IMR-90 (cell line): ENCODE results near the gene ATXN1. TPM values are rescaled to one million over a fixed set of nuclear protein-coding genes. Genes with fewer than 3 reads are reported as not detected.
A peak's percentile ranks its signal among the peaks of the same experiment; 100 is the strongest.

Experiments
- ATAC-seq: fragments of 200-7000 bp; cut with Tn5 transposase; 2 replicates; pipeline ENCODE4 v1.9.1; 2020; ENCODE audit warnings: low read depth, mild to moderate bottlenecking, moderate library complexity
- BruUV-seq: library from RNA; stranded (reverse); fragments of 400-500 nt; replicated peaks from 2 replicates; lab custom pipeline; 2021; lab: Mats Ljungman, UMichigan
- CTCF ChIA-PET: fragments of 300-600 bp; formaldehyde crosslinking; extraction: SDS; loops from one replicate; lab custom pipeline; 2021; ENCODE audit warnings: antibody characterized with exemption; lab: Yijun Ruan, JAX
- POLR2A ChIA-PET: fragments of 300-600 bp; sonication (Branson Sonifier 250); formaldehyde crosslinking; loops from one replicate; lab custom pipeline; 2022; ENCODE audit warnings: antibody characterized with exemption; ENCODE audit not compliant: unreplicated experiment; lab: Charles Lee
- DNase-seq: peaks from one replicate; pipeline ENCODE4 v3.0.0; 2013
- H2AFZ ChIP-seq: replicated peaks from 2 replicates; pipeline ENCODE3; 2013; ENCODE audit warnings: low read length, mild to moderate bottlenecking; ENCODE audit not compliant: poor library complexity
- H2AK5ac ChIP-seq: 2 replicates; pipeline ENCODE4 v1.6.1; 2013; ENCODE audit warnings: low read depth, low read length, inconsistent platforms
- H2AK9ac ChIP-seq: replicated peaks from 2 replicates; pipeline ENCODE3; 2013; ENCODE audit warnings: mild to moderate bottlenecking, low read depth, low read length, moderate library complexity; ENCODE audit not compliant: poor library complexity
- H2BK120ac ChIP-seq: 2 replicates; pipeline ENCODE4 v1.6.1; 2013; ENCODE audit warnings: low read depth, low read length, inconsistent platforms
- H2BK15ac ChIP-seq: 3 replicates; pipeline ENCODE4 v1.6.1; 2013; ENCODE audit warnings: low read depth, low read length, inconsistent platforms
- H2BK20ac ChIP-seq: 2 replicates; pipeline ENCODE4 v1.6.1; 2013; ENCODE audit warnings: low read depth, mild to moderate bottlenecking, inconsistent platforms, low read length, moderate library complexity
- H2BK5ac ChIP-seq: 2 replicates; pipeline ENCODE4 v1.6.1; 2013; ENCODE audit warnings: mild to moderate bottlenecking, low read depth, low read length, inconsistent platforms; ENCODE audit not compliant: poor library complexity, severe bottlenecking
- H3K14ac ChIP-seq: replicated peaks from 2 replicates; pipeline ENCODE4 v1.6.1; 2013; ENCODE audit warnings: low read depth, low read length, inconsistent platforms
- H3K18ac ChIP-seq: 2 replicates; pipeline ENCODE4 v1.6.1; 2013; ENCODE audit warnings: low read depth, low read length, control low read depth
- H3K23ac ChIP-seq: 2 replicates; pipeline ENCODE4 v1.6.1; 2013; ENCODE audit warnings: low read depth, low read length, inconsistent platforms
- H3K27ac ChIP-seq: 2 replicates; pipeline ENCODE4 v1.5.1; 2013; ENCODE audit warnings: mild to moderate bottlenecking, control low read depth, low read length; ENCODE audit not compliant: insufficient read depth
- H3K27me3 ChIP-seq: 2 replicates; pipeline ENCODE4 v1.6.1; 2013; ENCODE audit warnings: low read length; ENCODE audit not compliant: control insufficient read depth, insufficient read depth
- H3K36me3 ChIP-seq: 2 replicates; pipeline ENCODE4 v1.6.1; 2013; ENCODE audit warnings: low read length, mixed read lengths; ENCODE audit not compliant: control insufficient read depth, insufficient read depth
- H3K4ac ChIP-seq: 2 replicates; pipeline ENCODE4 v1.6.1; 2013; ENCODE audit warnings: low read depth, low read length, inconsistent platforms
- H3K4me1 ChIP-seq: 2 replicates; pipeline ENCODE4 v1.6.1; 2013; ENCODE audit warnings: low read length, mixed read lengths; ENCODE audit not compliant: control insufficient read depth, insufficient read depth
- H3K4me2 ChIP-seq: 2 replicates; pipeline ENCODE4 v1.6.1; 2013; ENCODE audit warnings: low read depth, mild to moderate bottlenecking, control low read depth, low read length, moderate library complexity
- H3K4me3 ChIP-seq: 2 replicates; pipeline ENCODE4 v1.5.1; 2013; ENCODE audit warnings: low read depth, mild to moderate bottlenecking, control low read depth, low read length, moderate library complexity; ENCODE audit not compliant: insufficient read depth
- H3K56ac ChIP-seq: 2 replicates; pipeline ENCODE4 v1.6.1; 2013; ENCODE audit warnings: low read length, inconsistent platforms; ENCODE audit not compliant: insufficient read depth; ENCODE audit errors: extremely low read depth
- H3K79me1 ChIP-seq, 2 experiments: 2 replicates each; pipeline ENCODE4 v1.6.1; 2013; ENCODE audit warnings: low read length in 2 of 2, inconsistent platforms in 1 of 2, low read depth in 1 of 2
- H3K9ac ChIP-seq: 2 replicates; pipeline ENCODE4 v1.6.1; 2013; ENCODE audit warnings: low read depth, low read length, control low read depth
- H3K9me1 ChIP-seq: 2 replicates; pipeline ENCODE4 v1.6.1; 2013; ENCODE audit warnings: low read length, inconsistent platforms; ENCODE audit not compliant: insufficient read depth
- H3K9me3 ChIP-seq: 2 replicates; pipeline ENCODE4 v1.6.1; 2013; ENCODE audit warnings: low read length; ENCODE audit not compliant: control insufficient read depth, insufficient read depth
- H4K20me1 ChIP-seq: 2 replicates; pipeline ENCODE4 v1.6.1; 2013; ENCODE audit warnings: low read length, inconsistent platforms; ENCODE audit not compliant: insufficient read depth
- H4K5ac ChIP-seq: 2 replicates; pipeline ENCODE4 v1.6.1; 2013; ENCODE audit warnings: mild to moderate bottlenecking, low read depth, low read length, control low read depth
- H4K8ac ChIP-seq, 2 experiments: 2 replicates each; pipeline ENCODE4 v1.6.1; 2013; ENCODE audit warnings: low read depth in 2 of 2, low read length in 2 of 2, control low read depth in 1 of 2, inconsistent platforms in 1 of 2
- H4K91ac ChIP-seq: 2 replicates; pipeline ENCODE4 v1.6.1; 2013; ENCODE audit warnings: low read depth, low read length, inconsistent platforms; ENCODE audit not compliant: insufficient read depth
- BHLHE40 ChIP-seq: fragments of 150-350 bp; IDR thresholded peaks from 2 replicates; pipeline ENCODE4 v1.6.1; 2016; ENCODE audit warnings: mild to moderate bottlenecking, low read depth, low read length
- CEBPB ChIP-seq: IDR thresholded peaks from 2 replicates; pipeline ENCODE4 v1.6.1; 2012; ENCODE audit warnings: low read depth, low read length, improper control_type of control experiment
- CHD1 ChIP-seq: IDR thresholded peaks from 2 replicates; pipeline ENCODE4 v1.6.1; 2012; ENCODE audit warnings: low read depth, low read length, improper control_type of control experiment
- FOS ChIP-seq: fragments of 150-350 bp; IDR thresholded peaks from 2 replicates; pipeline ENCODE4 v1.6.1; 2016; ENCODE audit warnings: low read depth, low read length
- MAFK ChIP-seq: IDR thresholded peaks from 2 replicates; pipeline ENCODE4 v1.6.1; 2012; ENCODE audit warnings: low read depth, low read length, improper control_type of control experiment
- MAZ ChIP-seq: IDR thresholded peaks from 2 replicates; pipeline ENCODE4 v1.6.1; 2012; ENCODE audit warnings: low read depth, mild to moderate bottlenecking, low read length, improper control_type of control experiment, moderate library complexity, borderline replicate concordance
- MXI1 ChIP-seq: IDR thresholded peaks from 2 replicates; pipeline ENCODE4 v1.6.1; 2012; ENCODE audit warnings: low read depth, mild to moderate bottlenecking, low read length, moderate library complexity, borderline replicate concordance
- NFE2L2 ChIP-seq: fragments of 150-350 bp; IDR thresholded peaks from 2 replicates; pipeline ENCODE4 v1.6.1; 2016; ENCODE audit warnings: low read depth, mild to moderate bottlenecking, low read length
- POLR2A ChIP-seq: IDR thresholded peaks from 2 replicates; pipeline ENCODE4 v1.6.1; 2012; ENCODE audit warnings: mild to moderate bottlenecking, low read depth, low read length
- RAD21 ChIP-seq: IDR thresholded peaks from 2 replicates; pipeline ENCODE4 v1.6.1; 2012; ENCODE audit warnings: low read length, improper control_type of control experiment
- RCOR1 ChIP-seq: IDR thresholded peaks from 2 replicates; pipeline ENCODE4 v1.6.1; 2012; ENCODE audit warnings: mild to moderate bottlenecking, low read length, improper control_type of control experiment; ENCODE audit not compliant: insufficient replicate concordance
- RFX5 ChIP-seq: IDR thresholded peaks from 2 replicates; pipeline ENCODE4 v1.8.0; 2012; ENCODE audit warnings: low read depth, mild to moderate bottlenecking, low read length, moderate library complexity
- SMC3 ChIP-seq: fragments of 150-350 bp; IDR thresholded peaks from 2 replicates; pipeline ENCODE4 v1.6.1; 2016; ENCODE audit warnings: low read depth, mild to moderate bottlenecking, antibody characterized with exemption, low read length, moderate library complexity
- WGBS, 2 experiments: methylation state at CpG; one replicate each; pipeline versions ENCODE4 v1.1.5 to v1.1.7; 2013; ENCODE audit warnings: missing lambda C conversion rate in 2 of 2; ENCODE audit not compliant: insufficient read length in 1 of 2; ENCODE audit errors: extremely low coverage in 2 of 2; 5-methylcytosine and 5-hydroxymethylcytosine counted together
- dilution Hi-C: fragments of 300-500 bp; cut with HindIII; formaldehyde crosslinking; loops from one replicate; pipeline ENCODE4 v1.14.3; 2018; ENCODE audit warnings: low sequenced_read_pairs; ENCODE audit not compliant: unreplicated experiment
- in situ Hi-C: fragments of 300-500 bp; cut with MboI; formaldehyde crosslinking; loops from 3 replicates; pipeline ENCODE4 v1.14.3; 2019; ENCODE audit warnings: low sequenced_read_pairs, inconsistent platforms, mixed read lengths
- intact Hi-C: fragments of 100-400 bp; cut with micrococcal nuclease; formaldehyde crosslinking; loops from 2 replicates; pipeline ENCODE4 v1.10.0; 2022
- polyA plus RNA-seq, 3 experiments: library from polyadenylated mRNA; depleted of rRNA; stranded (reverse); fragments of >200 nt; gene quantifications; 2 replicates each; pipeline ENCODE4 v1.2.3, GENCODE V29; 2012; ENCODE audit warnings: low replicate concordance in 1 of 3
- total RNA-seq: library from RNA; depleted of rRNA; stranded (reverse); fragments of >200 nt; gene quantifications from 2 replicates; pipeline ENCODE4 v1.2.3, GENCODE V29; 2012
- TF ChIP-seq, protein P1 (sequence below): fragments of 150-350 bp; IDR thresholded peaks from 2 replicates; pipeline ENCODE4 v1.6.1; 2016; ENCODE audit warnings: low read depth, mild to moderate bottlenecking, low read length, moderate library complexity, borderline replicate concordance
- TF ChIP-seq, protein P2 (sequence below): fragments of 150-350 bp; IDR thresholded peaks from 2 replicates; pipeline ENCODE4 v1.6.1; 2017; ENCODE audit warnings: mild to moderate bottlenecking, antibody characterized with exemption, low read length, low read depth
- TF ChIP-seq, protein P3 (sequence below): conservative IDR thresholded peaks from 2 replicates; pipeline ENCODE4 v1.5.1; 2012; ENCODE audit warnings: mild to moderate bottlenecking, low read depth, low read length, improper control_type of control experiment

Gene ATXN1
- total and polyA plus RNA-seq, 2 of the 4 experiments (the other 2 are of a cell fraction), result 7.3 to 11.1 TPM

DNA sequence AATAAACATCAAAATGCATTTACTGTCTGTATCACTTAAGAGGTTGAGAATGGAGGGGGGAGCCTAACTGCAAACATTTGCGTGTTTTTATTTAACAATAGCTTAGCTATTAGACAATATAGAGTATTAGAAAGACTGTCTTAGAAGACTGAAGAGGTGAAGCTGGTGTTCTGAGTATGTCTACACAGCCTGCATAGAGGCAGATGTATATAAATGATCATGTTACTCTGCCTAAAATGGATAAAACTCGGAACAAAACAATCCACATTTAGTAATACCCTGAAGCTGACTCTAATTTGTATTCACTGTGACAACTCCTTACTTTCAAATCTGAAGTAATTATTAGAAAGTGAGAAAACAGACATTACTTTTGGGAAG, 340.9 kb downstream of the ATXN1 start:
- ChIA-PET CTCF (interaction anchor here (1.2 kb wide), 1 partner anchor 13 kb away, joined by 5 read pairs; no protein-coding TSS in a partner anchor), POLR2A (no interaction called here)
- Histone ChIP-seq H3K4ac (no peak overlapping the region), H2AK5ac (no peak overlapping the region), H2BK15ac (no peak overlapping the region), H3K14ac (no peak overlapping the region), H3K4me2 (peak overlapping the region; percentile 5; the same call in 1 of the 2 replicates), H3K27me3 (no peaks in the 10 kb centered on the region), H4K20me1 (no peaks in the 10 kb centered on the region), H2BK5ac (no peak overlapping the region), H2BK120ac (no peak overlapping the region), H3K9me3 (no peaks in the 10 kb centered on the region), H2AFZ (no peak overlapping the region), H3K4me3 (no peak overlapping the region), H3K18ac (peak overlapping the region; percentile 43; the same call in 1 of the 2 replicates), H3K56ac (no peak overlapping the region), H3K4me1 (peaks cover 5% of the 10 kb centered on the region), H3K27ac (no peak overlapping the region), H3K36me3 (peaks cover 2% of the 10 kb centered on the region; the same call in 1 of the 2 replicates), H3K23ac (no peak overlapping the region), H3K79me1 (peaks cover 0 to 13% of the 10 kb centered on the region in 2 experiments; a peak in 2 of 4 replicates), H3K9me1 (peaks cover 6% of the 10 kb centered on the region; the same call in 1 of the 2 replicates), H3K9ac (no peak overlapping the region), H4K5ac (no peak overlapping the region), H4K8ac (no peak overlapping the region), H2BK20ac (no peak overlapping the region), H2AK9ac (no peak overlapping the region), H4K91ac (no peak overlapping the region)
- WGBS, 2 experiments, result no CpG with 5 or more reads among the region's 2 CpGs
- in situ Hi-C loops (no loop called here), dilution Hi-C loops (no loop called here), intact Hi-C loops (no loop called here)
- BruUV-seq, result no TSS peak
- DNase-seq, result no peak
- TF ChIP-seq MAZ, result no peak
- no peak for TF ChIP-seq FOS
- TF ChIP-seq, protein P1, sequence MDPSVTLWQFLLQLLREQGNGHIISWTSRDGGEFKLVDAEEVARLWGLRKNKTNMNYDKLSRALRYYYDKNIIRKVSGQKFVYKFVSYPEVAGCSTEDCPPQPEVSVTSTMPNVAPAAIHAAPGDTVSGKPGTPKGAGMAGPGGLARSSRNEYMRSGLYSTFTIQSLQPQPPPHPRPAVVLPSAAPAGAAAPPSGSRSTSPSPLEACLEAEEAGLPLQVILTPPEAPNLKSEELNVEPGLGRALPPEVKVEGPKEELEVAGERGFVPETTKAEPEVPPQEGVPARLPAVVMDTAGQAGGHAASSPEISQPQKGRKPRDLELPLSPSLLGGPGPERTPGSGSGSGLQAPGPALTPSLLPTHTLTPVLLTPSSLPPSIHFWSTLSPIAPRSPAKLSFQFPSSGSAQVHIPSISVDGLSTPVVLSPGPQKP, result no peak
- TF ChIP-seq MXI1, result no peak
- TF ChIP-seq CHD1, result no peak
- no peak for TF ChIP-seq RCOR1
- TF ChIP-seq, protein P2, sequence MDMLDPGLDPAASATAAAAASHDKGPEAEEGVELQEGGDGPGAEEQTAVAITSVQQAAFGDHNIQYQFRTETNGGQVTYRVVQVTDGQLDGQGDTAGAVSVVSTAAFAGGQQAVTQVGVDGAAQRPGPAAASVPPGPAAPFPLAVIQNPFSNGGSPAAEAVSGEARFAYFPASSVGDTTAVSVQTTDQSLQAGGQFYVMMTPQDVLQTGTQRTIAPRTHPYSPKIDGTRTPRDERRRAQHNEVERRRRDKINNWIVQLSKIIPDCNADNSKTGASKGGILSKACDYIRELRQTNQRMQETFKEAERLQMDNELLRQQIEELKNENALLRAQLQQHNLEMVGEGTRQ, result no peak
- no peak for TF ChIP-seq RAD21
- TF ChIP-seq, protein P3, sequence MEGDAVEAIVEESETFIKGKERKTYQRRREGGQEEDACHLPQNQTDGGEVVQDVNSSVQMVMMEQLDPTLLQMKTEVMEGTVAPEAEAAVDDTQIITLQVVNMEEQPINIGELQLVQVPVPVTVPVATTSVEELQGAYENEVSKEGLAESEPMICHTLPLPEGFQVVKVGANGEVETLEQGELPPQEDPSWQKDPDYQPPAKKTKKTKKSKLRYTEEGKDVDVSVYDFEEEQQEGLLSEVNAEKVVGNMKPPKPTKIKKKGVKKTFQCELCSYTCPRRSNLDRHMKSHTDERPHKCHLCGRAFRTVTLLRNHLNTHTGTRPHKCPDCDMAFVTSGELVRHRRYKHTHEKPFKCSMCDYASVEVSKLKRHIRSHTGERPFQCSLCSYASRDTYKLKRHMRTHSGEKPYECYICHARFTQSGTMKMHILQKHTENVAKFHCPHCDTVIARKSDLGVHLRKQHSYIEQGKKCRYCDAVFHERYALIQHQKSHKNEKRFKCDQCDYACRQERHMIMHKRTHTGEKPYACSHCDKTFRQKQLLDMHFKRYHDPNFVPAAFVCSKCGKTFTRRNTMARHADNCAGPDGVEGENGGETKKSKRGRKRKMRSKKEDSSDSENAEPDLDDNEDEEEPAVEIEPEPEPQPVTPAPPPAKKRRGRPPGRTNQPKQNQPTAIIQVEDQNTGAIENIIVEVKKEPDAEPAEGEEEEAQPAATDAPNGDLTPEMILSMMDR, result no peak
- TF ChIP-seq NFE2L2, result no peak
- TF ChIP-seq POLR2A, result no peak
- no peak for TF ChIP-seq MAFK
- TF ChIP-seq RFX5, result no peak
- no peak for TF ChIP-seq SMC3
- no peak for TF ChIP-seq CEBPB
- no peak for TF ChIP-seq BHLHE40
- ATAC-seq, result peak; percentile 10
